Stimulated activated CD8-positive, alpha-beta memory T cell treated with anti-CD3 and anti-CD28 coated beads, Interleukin-12 subunit alpha, Interleukin-12 subunit beta, amount 100 ng/mL, for 24 hours (primary cell): ENCODE data around the gene GRAMD2A.

ENCODE experiments used
- DNase-seq: peaks from one replicate; pipeline ENCODE4 v3.0.0-alpha.2; 2020; ENCODE audit errors: extremely low read depth

The GRAMD2A gene

GRCh38 chr15:72217216-72217615 lies 19.6 kb upstream of the GRAMD2A start:
- DNase-seq, result no peak

DNA sequence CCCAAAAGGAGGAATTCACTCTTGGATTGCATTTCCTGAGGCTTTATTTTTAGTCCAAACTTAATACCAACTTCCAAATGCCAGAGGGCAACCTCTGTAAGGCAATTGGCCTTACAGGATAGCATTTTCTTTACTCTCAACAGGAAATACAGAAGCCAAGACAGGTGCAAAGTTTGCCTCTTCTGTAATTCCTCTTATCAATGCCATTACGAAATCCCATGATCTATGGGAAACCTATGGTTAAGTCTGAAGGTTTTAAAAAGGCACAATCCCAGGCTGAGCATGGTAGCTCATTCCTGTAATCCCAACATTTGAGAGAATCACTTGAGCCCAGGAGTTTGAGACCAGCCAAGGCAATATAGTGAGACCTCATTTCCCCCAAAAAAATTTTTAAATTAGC lies 18.5 kb upstream of the GRAMD2A start:
- DNase-seq, result no peak

DNA sequence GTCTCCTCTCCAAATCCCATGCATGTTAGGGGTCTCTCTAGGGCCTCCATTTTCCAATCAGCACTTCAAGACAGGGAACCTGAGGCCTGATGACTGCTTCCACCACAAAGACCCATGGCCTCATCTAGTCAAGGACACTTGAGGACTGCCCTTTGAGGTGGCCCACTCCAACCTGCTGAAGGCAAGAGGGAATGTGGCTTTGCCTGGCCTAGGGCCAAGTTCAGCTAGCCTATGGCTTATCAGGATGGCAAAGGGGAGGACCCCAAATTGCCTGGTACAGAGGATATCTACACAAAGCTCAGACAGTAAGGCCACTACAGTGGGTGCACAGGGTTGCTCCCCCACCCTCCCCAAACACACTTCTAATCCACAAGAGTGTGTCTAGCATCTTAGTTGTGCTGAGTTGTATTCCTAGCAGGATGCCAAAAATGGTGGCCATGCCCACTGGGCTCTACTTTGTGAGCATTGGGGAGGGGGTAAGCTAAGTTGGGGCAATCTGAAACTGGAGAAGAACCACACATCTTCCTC lies 10.0 kb upstream of the GRAMD2A start:
- no peak for DNase-seq

DNA sequence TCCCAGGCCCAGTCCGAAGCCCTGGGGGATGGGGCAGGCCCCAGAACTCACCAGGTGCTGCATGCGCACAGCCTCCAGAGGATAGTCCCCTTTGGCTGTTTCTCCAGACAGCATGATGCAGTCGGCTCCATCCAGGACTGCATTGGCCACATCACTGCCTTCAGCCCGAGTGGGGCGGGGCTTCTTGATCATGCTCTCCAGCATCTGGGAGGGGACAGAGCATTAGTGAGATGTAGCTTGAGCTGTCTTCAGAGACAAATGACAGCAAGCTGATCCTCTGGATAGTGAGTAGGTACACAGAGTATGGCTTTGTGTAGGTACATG lies 9.1 kb upstream of the GRAMD2A start:
- no peak for DNase-seq

DNA sequence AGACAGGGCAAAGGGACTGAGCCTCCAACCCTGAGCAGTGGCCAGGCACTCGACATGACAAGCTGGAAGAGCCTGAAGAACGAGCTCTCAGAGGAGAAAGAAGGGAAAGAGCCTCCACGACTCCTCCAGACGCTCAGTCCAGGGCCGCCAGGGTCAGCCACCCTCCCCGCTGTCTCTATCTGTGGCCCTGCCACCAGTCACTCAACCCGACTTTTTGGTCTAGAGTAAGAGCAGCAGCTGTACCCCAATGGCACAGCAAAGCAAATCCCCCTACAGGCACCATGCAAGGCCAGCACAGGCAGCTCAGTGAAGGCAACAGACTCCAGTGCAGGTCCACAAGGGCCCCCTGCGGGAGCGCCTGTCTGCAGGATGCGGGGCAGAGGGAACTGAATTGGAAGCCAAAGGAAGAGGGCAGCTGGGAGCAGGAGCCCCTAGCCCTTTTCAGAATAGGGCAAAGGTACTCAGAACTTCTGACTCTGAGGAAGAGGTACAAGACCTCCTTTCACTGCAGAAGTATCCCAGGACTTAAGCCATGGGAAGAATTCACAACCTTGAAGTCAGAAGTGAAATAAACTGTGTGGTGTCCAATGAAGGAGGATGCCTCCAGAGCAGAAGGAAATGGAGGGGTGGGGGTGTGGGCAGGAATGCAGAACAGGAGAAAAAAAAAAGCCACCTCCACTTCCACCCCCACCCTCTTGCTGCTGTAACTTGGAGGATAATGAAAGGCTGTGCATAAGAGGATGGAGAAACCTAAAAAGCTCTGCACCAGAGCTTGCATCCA lies 8.5 kb upstream of the GRAMD2A start:
- DNase-seq, result no peak

DNA sequence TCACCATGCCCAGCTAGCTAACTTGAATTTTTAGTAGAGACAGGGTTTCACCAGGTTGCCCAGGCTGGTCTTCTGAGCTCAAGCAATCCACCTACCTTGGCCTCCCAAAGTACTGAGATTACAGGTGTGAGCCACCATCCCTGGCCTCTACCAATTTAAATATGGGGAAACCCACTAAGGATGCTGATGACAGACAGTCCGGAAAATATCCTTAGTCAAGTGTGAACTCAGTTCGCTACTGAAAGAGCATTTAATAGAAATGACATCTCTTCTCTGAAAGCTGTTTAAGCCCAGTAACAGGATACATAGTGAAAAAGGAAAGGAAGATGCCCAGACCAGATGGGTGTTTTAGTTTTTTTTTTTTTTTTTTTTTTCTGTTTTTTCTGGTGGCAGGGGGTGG lies 7.7 kb upstream of the GRAMD2A start:
- DNase-seq, result no peak

GRCh38 chr15:72203507-72203837 lies 5.9 kb upstream of the GRAMD2A start:
- no peak for DNase-seq

- no peak for DNase-seq
These were observed 5.4 kb upstream of the GRAMD2A start for GRCh38 chr15:72202801-72203506.

GRCh38 chr15:72202302-72202701 lies 4.7 kb upstream of the GRAMD2A start:
- no peak for DNase-seq

- no peak for DNase-seq
These were observed 3.9 kb upstream of the GRAMD2A start for GRCh38 chr15:72201391-72201921.

- DNase-seq, result no peak
These were observed 3.0 kb upstream of the GRAMD2A start for GRCh38 chr15:72200395-72201237.

GRCh38 chr15:72199721-72200212 lies 2.2 kb upstream of the GRAMD2A start:
- no peak for DNase-seq

GRCh38 chr15:72199205-72199515 lies 1.6 kb upstream of the GRAMD2A start:
- no peak for DNase-seq

GRCh38 chr15:72198356-72199204 lies 993 bp upstream of the GRAMD2A start:
- no peak for DNase-seq

- no peak for DNase-seq
These were observed 537 bp downstream of the GRAMD2A start for GRCh38 chr15:72197041-72197459.

GRCh38 chr15:72196409-72197040 lies 1.1 kb downstream of the GRAMD2A start:
- DNase-seq, result no peak

- DNase-seq, result no peak
These were observed 2.5 kb downstream of the GRAMD2A start for GRCh38 chr15:72195101-72195511.

DNA sequence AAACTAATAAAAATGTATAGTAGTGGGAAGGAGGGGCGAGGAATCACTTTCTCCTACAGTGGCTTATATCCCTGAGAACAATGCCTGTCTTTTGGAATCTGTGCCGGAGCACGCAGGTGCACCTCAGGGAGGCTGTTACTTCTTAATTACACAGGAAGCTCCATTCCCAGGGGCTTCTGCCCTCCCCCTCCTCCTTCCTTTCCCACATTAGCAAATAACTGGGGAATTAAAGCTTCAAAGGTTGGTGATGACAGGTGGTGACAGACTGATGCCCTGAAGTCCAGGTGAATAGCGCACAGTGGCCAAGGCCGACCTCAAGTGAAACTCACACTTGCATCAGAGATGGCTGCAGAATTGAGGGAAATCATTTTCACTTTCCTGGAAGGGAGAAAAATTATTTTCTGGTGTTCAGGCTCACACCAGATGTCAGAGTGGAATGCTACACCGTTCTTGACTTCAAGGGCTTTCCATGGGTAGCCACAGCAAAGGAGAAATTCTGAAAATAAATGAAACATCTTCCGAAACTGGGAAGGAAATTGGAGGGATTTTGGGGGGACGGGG lies 3.7 kb downstream of the GRAMD2A start:
- no peak for DNase-seq

GRCh38 chr15:72192416-72192815 lies 5.2 kb downstream of the GRAMD2A start:
- DNase-seq, result no peak

DNA sequence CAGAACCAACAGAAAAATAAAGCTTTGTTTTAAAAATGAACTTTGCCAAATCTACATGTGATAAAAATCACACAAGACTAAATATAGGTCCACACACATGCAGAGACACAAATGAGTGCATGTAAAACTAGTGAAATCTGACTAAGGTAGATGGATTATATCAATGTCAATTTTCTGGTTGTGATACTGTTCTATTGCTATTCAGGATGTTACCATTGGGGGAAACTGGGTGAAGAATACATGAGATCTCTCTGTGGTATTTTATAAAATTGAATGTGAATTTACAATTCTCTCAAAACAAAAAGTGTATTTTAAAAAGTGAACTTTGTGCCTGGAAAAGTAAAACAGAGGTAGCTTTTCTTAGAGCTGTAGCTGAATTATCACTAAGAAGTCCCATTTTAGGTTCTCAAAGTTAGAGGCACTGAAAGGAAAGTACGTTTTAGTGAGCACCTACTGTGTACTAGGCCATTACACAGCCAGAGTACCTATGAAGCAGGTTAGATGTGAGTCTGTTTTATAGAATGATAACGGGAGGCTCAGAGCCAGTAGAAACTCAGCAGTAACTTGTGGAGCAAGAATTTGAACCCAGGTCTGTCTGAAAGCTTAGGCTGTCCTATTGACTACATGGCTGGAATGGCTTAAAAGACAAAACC lies 8.2 kb downstream of the GRAMD2A start:
- no peak for DNase-seq
